NCI-H2029 (cell line): ENCODE results near the gene LRMDA.

Experiments used
- DNase-seq: peaks from one replicate; lab custom pipeline; 2025; lab: John Stamatoyannopoulos, UW

Gene LRMDA

DNA sequence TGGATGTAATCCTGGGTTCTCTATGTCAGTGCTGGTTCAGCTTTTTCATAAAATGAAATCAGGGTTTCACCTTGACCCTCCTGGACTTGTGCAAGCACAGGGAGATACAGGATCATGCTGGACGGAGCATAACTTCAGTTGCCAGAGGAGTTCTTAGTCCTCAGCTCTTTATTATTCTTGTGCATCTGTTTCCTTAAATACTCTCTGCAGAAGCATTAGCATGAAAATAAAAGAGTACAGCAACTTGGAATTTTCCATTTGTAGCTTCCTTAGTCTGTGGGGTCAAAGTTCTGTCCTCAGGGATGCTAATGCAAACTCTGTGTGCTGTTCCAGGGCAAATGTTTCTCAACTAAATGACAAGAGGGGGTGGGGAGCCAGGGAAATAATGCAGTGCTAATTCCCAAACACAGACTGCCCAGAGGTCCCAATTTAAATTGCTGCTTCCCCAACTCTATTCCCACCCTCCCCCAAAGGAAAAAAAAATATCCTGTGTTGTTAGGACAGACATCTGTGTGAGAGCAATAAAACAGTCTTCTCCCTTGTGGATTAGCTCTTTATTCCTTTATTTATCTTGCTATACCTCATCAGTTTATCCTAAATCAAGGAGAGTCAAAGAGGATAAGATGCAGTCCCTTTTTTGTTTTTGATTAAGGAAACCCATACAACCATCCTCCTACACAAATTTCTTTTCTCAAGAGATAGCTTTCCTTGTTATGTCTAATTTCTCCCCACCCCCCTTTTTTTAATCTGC is 905.0 kb downstream of the LRMDA start:
- DNase-seq = no peak

DNA sequence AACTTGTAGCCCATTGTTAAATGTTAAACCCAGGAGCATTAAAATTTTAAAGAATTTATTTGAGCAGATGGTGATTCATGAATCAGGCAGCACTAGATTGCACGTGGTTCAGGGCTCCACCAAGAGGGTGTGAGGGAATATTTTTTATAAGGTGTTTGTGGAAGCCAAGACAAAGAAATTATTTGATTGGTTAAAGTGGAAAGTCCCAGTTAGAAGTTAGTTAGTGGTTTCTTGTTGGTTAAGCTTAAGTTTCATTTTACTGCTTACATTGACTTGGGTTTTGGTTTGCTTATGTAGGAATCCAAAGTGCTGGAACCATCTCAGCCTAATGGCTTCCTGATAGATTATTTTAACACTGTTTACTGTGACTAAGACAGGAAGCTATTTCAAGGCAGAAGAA is 906.2 kb downstream of the LRMDA start:
- no peak for DNase-seq

DNA sequence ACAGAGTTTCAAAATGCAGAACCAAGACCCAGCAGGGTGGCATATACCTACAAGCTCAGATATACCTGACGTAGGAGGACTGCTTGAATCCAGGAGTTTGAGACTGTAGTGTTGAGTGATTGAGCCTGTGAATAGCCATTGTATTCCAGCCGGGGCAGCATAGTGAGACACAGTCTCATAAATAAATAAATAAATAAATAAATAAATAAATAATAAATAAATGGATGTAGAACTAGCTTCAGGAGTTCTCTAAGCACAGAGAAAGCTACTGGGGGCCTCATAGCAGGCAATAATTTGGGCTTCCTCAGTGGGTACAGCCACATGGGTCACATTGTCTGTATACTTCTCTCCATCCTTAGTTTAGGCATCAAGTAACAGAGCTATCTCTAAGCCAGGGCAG is 906.8 kb downstream of the LRMDA start:
- DNase-seq = no peak

DNA sequence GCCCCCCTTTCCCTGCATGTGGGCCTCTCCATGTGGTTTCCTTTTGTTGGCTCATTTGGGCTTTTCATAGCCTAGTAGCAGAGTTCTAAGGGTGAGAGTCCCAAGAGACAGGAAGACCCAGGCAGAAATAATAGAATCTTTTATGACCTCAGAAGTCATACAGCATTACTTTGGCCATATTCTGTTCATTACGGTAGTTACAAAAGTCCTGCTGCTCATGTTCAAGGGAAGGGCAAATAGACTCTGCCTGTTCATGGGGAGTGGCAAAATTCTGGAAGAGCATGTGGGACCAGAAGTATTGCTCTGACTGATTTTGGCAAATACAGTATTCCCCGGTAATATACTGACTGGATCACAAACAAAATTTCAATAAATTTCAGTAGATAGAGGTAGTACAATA is 910.3 kb downstream of the LRMDA start:
- DNase-seq = no peak

DNA sequence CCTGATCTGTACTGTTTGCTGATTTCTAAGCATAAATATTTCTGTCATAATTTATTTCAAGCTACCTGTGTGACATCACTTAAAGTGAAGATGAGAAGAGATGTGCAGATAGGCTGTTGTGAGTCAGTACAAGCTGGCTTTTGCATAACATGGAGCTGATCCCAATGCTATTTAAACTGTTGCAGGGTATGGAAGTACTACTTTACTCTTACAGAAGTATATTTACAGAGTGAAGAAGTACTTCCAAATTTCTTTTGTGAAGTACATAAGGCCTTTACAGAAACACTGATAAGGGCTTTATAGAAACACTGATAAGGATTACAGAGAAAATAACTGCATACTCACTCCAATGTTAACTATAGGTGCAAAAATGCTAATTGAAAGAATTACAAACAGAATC is 911.6 kb downstream of the LRMDA start:
- DNase-seq = no peak

DNA sequence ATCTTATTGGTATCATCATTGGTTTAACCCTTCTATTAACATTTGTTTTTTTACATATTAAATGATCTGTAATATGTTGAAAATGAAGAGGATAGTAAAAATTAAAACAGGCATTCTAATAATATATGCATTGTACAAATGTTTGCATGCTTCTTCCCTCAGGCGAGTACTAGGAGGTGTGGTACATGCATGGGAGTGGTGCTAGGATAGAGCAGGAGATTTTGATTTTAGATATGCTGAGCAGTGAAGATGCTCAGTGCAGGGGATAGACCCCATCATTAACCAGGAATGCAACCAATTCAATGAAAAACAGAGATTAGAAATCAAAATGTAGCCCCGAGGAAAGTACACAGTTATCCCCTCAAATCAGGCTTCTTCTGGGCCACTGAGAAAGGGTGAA is 916.4 kb downstream of the LRMDA start:
- no peak for DNase-seq

DNA sequence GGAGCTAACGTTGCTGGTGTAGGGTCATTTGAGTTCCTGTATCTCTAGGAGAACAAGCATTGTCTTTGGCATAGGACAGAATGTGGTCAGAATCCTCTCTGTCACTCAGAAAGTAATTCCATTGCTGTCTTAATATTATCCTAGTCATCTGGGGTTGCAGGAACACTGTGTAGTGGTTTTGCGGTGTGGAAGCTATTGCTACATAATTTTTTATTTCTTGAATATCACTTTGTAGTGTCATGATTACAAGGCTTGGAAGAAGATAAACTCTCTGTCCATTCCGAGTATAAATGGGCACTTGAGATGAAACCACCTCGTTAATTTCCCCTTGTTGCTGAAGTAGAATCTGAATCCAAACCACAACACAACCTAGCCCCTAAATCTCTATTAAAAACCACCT is 919.2 kb downstream of the LRMDA start:
- no peak for DNase-seq

DNA sequence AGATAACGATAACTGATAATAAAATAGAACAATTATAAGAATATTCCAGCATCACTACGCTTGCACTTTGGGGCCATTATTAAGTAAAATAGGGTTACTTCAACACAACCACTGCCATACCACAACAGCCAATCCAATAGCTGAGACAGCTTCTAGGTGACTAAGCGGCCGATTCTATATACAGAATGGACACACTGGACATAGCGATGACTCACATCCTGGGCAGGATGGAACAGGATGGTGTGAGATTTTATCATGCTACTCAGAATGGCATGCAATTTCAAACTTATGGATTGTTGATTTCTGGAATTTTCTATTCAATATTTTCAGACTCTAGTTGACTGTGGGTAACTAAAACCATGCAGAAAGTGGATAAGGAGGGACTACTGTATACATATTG is 920.9 kb downstream of the LRMDA start:
- DNase-seq = no peak

DNA sequence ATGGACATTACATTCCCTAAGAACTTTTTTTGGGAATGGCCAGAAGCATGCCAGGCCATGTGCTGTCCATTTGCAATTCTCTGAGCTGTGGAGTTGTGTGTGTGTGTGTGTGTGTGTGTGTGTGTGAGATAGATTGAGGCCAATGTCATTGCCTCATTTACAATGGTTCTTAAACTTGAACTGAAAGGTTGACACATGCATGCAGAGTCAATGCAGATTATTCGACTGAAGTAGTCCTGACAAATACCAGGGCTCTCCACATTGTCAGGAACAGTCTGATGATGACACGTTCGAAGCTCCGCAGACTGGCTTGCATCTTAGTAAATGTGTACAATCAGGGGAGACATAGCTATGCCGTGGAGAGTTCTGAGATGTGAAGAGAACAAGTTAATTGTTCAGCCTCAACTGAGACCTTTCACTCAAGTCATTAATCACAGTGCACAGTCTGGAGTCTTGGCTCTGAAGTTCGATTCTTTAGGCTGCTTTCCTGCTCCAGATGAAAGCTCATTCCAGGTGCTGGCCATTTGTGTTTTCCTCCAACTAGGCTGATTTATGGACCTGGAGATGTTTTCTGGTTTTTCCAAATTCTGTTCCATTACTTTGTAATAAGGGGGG is 921.9 kb downstream of the LRMDA start:
- no peak for DNase-seq

DNA sequence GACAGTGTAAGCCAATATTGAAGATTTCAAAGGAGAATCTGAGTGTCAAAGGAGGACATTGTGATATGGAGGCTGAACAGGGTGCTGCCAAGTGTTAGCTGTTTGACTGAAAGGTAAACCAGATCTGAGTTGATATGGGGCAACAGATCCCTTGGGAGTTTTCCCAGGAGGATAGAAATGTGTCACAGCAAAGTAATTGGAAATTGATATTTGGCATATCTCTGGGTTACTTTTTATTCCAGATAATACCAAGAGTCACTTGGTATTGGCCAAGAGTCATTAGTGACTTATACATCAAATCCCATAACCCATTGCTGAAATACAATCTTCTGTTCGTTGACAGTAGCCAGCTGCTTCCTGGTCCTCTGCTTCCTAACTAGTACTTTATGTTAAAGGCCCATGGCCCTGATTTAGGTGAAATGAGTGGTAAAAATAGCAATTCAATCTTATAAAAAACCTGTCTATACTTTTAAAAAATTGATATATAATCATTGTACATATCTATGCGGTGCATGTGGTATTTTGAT is 922.9 kb downstream of the LRMDA start:
- no peak for DNase-seq

DNA sequence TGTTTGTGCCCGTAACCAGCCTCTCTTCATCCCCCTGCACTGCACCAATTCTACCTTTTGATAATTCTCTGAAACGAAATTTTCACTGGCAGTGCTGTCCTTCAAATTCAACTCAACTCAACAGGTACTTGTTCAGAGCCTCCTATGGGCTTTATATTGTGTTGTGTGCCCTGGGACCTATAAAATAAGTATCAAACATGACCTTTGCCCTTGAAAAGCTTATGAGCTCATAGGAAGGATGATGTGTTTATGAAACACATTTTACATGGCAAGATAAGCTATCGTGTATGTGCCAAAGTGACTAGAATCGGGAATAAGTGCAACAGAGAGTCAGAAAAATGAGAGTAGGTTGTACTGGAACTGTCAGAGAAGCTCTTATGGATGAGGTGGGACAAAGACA is 923.5 kb downstream of the LRMDA start:
- DNase-seq = no peak

DNA sequence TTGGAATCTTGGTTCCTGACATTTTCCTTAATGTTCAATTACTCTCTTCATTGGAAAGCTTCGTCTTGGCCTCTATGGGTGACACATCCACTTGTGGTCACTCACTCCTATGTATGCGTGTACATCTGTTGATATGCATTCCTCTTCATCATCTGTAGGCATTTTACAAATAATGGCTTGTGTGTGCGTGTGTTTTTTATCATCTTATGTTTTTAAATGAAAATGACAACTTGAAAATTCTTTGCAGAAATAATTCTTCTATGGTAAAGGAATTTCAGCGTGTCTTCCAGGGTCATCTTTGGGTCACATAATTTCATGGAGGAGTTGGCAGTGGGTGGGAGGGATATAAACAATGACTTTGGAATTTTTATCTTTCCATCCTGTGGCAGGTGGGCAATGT is 925.1 kb downstream of the LRMDA start:
- DNase-seq = no peak

DNA sequence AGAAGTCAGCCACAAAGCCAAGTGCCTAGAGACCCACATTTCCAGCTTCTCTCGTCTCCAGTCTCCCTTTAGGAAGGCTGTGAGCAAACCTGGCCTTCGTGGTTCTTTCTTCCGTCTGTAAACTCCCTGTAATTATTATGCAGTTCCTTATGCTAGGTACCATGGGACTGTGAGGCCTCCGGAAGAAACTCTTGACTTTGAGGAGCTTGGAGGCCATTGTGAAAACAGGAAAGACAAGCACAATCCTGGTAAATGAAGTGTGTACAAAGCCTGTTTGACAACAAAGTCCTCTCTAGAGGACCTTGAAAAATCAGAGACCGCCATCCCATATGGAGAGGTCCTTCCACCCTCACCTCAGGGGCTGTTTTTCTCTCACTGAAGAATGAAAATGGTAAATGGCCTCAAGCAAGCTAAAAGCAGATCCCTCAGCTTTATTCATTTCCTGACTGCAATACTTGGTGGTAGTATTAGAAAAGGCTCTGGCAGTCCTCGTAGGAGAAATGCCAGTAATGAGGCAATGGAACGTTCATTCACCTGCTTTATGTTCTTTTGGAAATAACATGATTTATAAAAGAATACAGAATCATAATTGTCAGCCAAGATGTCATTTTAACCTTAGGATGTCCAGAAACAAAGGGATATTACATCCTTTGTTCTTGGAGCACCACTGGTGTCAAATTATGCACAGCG is 926.4 kb downstream of the LRMDA start:
- peak; percentile 48 for DNase-seq

DNA sequence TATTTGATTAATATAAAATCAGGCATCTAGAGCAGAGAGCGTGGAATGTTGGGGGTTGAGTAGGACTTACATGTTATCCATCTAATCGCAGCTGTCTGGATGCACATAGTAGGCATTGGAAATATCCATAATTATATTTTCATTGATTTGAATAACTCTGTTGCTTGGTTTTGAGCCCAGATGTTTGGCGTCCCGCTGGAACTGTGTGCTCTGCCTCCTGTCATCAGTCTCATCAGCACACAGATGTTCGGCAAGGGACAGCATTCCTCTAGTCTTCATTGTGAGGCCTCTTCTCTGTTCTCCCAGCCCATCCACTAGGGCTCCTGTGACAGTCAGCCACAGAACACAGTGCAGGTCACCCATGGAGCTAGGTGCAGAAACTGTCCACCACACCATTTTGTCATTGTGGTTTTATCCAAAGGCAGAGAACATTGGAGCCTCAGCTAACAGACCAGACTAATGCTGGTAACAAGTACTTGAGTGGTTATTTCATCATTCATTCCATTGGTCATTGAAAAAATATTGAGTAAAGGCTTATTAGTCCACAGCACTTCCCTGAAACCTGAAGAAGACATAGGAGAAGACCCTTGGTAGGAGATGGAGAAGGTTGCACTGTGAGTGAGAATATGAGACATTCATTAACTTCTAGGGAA is 927.4 kb downstream of the LRMDA start:
- DNase-seq = no peak

DNA sequence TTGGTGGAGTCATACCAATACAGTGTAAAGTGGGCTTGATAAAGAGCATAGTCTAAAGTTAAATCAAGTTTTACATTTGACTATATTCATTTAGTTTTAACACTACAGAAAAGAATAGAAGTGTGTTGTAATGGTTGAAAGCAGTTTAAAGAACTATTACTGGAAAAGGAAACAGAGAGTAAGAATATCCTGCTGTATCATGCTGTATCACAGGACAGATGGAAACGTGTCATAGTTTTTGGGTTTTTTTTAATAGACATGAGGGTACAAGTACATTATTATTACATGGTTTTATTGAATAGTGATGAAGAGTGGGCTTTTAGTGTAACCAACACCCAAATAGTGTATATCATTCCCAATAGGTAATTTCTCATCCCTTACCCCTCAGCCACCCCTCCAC is 944.3 kb downstream of the LRMDA start:
- no peak for DNase-seq

DNA sequence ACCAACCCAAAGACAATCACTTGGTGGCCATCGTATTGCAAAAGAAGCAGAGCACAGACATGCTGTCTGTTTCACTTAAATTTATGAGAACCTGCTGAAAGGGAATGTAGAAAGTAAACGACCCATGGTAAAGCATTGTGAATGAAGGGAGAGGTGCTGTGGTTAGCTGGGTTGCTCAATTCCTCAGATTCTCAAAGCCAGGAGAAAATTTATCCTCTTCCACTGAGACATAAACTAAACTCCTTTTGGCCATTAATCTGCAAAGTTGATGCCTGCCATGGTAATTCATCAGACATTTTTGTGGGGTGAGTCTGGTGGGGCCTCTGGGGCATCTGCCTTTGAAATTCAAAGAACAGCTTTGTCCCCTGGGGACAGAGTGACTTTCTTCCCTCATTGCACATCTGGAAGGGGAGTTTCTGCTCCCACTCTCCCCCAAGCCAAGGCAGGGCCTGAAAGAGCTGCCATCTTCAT is 951.0 kb downstream of the LRMDA start:
- no peak for DNase-seq

DNA sequence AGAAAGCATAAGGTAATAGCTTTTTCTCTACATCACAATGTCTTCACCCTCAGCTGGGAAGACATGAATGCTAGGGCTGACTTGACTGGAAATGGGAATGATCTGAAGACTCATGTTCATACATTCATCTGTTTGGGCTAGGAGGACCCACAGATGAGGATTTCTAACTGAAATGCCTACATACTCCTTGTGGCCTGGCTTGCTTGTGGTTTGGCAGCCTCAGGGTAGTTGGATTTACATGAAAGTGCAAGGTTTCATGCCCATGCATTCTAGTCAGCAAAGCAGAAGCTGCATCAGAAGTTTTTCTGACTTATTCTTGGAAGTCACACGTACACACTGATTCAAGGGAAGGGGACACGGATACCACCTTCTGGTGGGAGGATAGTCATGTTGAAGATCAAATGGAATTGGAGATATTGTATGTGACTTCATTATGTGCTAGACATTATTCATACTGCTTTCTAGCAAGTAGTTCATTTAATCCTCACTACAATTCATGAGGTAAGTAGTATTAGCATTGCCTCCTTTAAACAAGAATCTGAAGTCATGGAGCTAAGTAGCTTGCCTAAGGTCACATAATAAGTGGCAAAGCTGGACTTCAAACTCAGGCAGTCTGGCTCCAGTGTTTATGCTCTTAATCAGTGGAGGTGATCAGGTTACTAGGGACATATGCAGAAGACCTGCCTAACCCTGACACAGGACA is 957.0 kb downstream of the LRMDA start:
- DNase-seq = no peak

DNA sequence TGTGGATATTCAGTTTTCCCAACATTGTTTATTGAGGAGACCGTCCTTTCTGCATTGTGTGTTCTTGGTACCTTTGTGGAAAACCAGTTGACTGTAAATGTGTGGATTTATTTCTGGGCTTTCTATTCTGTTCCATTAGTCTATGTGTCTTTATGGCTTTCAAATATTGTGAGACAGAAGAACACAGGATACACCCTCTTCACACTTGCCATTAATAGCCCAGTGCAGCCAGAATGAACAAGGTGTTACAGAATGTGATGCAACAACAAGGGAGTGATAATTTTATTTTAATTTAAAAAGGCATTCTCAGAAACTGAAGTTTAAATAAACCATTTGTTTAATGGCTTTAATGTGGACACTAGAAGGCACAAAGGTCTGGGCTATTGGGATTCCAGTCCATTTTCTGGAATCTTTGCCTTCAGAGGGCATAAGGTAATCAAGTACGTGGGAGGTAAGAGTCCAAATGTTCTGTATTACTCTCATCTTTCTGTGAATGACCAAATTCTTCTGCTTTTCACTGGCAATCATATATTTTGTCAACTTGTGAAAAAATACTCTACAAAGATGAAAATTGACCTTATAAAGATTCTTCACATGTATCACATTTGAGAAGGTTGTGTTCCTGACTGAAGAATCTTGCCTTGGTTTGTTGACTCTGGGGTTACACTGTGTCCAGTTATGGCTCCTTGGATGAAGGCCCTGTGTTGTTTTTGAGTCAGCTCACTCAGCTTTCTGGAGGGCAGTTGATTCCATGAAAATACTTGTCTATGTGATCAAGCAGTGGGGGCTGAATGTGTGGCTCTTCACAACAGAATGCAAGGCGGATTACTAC is 962.7 kb downstream of the LRMDA start:
- DNase-seq = no peak

DNA sequence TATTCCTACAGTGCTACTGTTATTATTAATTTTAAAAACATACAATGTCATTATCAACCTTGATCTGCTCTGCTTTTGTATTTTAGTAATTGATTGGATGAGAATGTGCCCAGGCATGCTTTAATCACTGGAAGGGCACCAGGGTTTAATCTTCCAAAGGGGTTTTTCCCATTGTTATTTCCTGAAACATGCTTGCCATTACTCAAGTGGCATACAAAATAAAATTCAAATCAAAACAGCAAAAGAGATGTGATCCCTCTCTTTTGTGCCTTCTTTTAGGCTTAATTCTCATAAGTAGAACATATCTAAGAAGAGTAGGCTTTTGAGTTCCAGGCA is 963.3 kb downstream of the LRMDA start:
- DNase-seq = no peak

DNA sequence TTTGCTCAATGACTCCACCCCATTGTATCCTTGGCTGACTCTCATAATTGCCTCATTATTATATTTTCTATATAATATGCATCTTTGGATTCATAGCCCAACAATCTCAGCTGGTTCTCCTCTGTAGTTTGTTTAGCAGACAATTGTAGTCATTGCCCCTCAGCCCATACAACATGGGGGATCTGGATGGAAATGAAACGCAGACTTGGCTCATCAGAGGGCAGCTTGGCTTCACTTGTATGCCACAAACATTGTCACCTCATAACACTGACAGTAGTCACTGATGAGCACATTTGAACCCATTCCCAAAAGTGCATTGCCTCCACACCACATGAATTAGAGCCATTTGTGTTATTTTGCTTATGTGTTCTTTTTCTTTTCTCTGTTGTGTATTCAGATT is 963.8 kb downstream of the LRMDA start:
- DNase-seq = no peak

DNA sequence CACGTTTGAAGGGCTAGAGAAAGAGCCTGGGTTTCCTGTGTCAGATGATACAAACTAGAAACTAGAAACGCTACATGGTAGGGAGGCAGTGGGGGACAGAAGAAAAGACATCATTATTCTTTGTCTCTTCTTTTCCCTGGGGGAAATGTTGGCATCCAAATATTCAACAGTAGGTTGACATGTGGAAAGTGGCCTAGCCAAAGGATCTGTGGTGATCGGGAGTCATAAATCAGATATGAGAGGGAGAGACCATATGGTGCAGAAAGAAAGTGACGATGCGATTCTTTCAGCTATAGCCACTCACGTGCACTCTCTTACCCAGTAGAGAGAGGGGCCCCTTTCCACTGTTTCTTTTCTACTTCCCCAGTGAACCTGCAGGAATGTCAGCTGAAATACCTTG is 964.7 kb downstream of the LRMDA start:
- DNase-seq = no peak
